IPS-20b (cell line): ENCODE results near the gene CHPF2.
A peak's percentile ranks its signal among the peaks of the same experiment; 100 is the strongest.

Source experiments
- H3K27ac ChIP-seq: one replicate; pipeline ENCODE4 v1.5.1; 2013; ENCODE audit warnings: low read length
- H3K27me3 ChIP-seq: 2 replicates; pipeline ENCODE4 v1.6.1; 2013; ENCODE audit warnings: mild to moderate bottlenecking, low read length, inconsistent platforms; ENCODE audit not compliant: insufficient read depth
- H3K36me3 ChIP-seq: 2 replicates; pipeline ENCODE4 v1.6.1; 2013; ENCODE audit warnings: low read depth, mild to moderate bottlenecking, inconsistent platforms, low read length, moderate library complexity; ENCODE audit not compliant: insufficient read depth
- H3K4me1 ChIP-seq: 2 replicates; pipeline ENCODE4 v1.6.1; 2013; ENCODE audit warnings: mild to moderate bottlenecking, control low read depth, inconsistent platforms, low read length, moderate library complexity; ENCODE audit not compliant: insufficient read depth
- H3K4me3 ChIP-seq: 2 replicates; pipeline ENCODE4 v1.5.1; 2013; ENCODE audit warnings: mild to moderate bottlenecking, low read length, inconsistent platforms
- H3K9ac ChIP-seq: 2 replicates; pipeline ENCODE4 v1.6.1; 2013; ENCODE audit warnings: low read depth, mild to moderate bottlenecking, inconsistent platforms, low read length, moderate library complexity
- H3K9me3 ChIP-seq: 2 replicates; pipeline ENCODE4 v1.6.1; 2013; ENCODE audit warnings: mild to moderate bottlenecking, low read depth, low read length, inconsistent platforms; ENCODE audit not compliant: insufficient read depth

Gene CHPF2

GRCh38 chr7:151208253-151208862 is 23.9 kb upstream of the CHPF2 start:
- Histone ChIP-seq H3K4me3 (no peak overlapping the region), H3K27ac (no peak overlapping the region), H3K9ac (no peak overlapping the region), H3K36me3 (peaks cover 15% of the 10 kb centered on the region; the same call in 1 of the 2 replicates), H3K4me1 (peaks cover 4% of the 10 kb centered on the region; the same call in 1 of the 2 replicates), H3K9me3 (no peaks in the 10 kb centered on the region), H3K27me3 (no peaks in the 10 kb centered on the region; the same call in 1 of the 2 replicates)

- Histone ChIP-seq H3K9me3 (no peaks in the 10 kb centered on the region), H3K36me3 (peaks cover 27% of the 10 kb centered on the region), H3K27me3 (no peaks in the 10 kb centered on the region; the same call in 1 of the 2 replicates), H3K9ac (no peak overlapping the region), H3K27ac (no peak overlapping the region), H3K4me1 (peaks cover 4% of the 10 kb centered on the region; the same call in 1 of the 2 replicates), H3K4me3 (no peak overlapping the region)
Observed at GRCh38 chr7:151209588-151209987, 22.7 kb upstream of the CHPF2 start.

- H3K4me3 ChIP-seq: no peak within 1 kb of the TSS
- H3K9me3 ChIP-seq: no peaks in the 10 kb centered on the region
- H3K27ac ChIP-seq: no peak within 1 kb of the TSS
- H3K4me1 ChIP-seq: peaks cover 4% of the 10 kb centered on the region; the same call in 1 of the 2 replicates
- H3K27me3 ChIP-seq: no peaks in the 10 kb centered on the region; the same call in 1 of the 2 replicates
- no peak within 1 kb of the TSS for H3K9ac ChIP-seq
- H3K36me3 ChIP-seq: peaks cover 34% of the 10 kb centered on the region
Observed at GRCh38 chr7:151210087-151210854, 22.0 kb upstream of the CHPF2 start, which contains the start of gene H2BK1. TSS of gene H2BK1 (minus strand) at chr7:151210488. CDS start at chr7:151210318, 170 bp downstream.

GRCh38 chr7:151211155-151211772 is 21.0 kb upstream of the CHPF2 start:
- Histone ChIP-seq H3K9me3 (no peaks in the 10 kb centered on the region), H3K36me3 (peaks cover 44% of the 10 kb centered on the region), H3K9ac (no peak overlapping the region), H3K4me1 (peaks cover 4% of the 10 kb centered on the region; the same call in 1 of the 2 replicates), H3K27ac (no peak overlapping the region), H3K27me3 (no peaks in the 10 kb centered on the region), H3K4me3 (no peak overlapping the region)

GRCh38 chr7:151212626-151213025 is 19.7 kb upstream of the CHPF2 start:
- no peaks in the 10 kb centered on the region for H3K9me3 ChIP-seq
- H3K36me3 ChIP-seq: peaks cover 57% of the 10 kb centered on the region
- no peak overlapping the region for H3K27ac ChIP-seq
- peaks cover 4% of the 10 kb centered on the region; the same call in 1 of the 2 replicates for H3K4me1 ChIP-seq
- no peak overlapping the region for H3K4me3 ChIP-seq
- H3K27me3 ChIP-seq: no peaks in the 10 kb centered on the region
- no peak overlapping the region for H3K9ac ChIP-seq

GRCh38 chr7:151213826-151214225 is 18.5 kb upstream of the CHPF2 start:
- H3K4me3 ChIP-seq: no peak overlapping the region
- no peak overlapping the region for H3K9ac ChIP-seq
- no peaks in the 10 kb centered on the region for H3K27me3 ChIP-seq
- peaks cover 4% of the 10 kb centered on the region; the same call in 1 of the 2 replicates for H3K4me1 ChIP-seq
- H3K36me3 ChIP-seq: peaks cover 69% of the 10 kb centered on the region
- no peaks in the 10 kb centered on the region for H3K9me3 ChIP-seq
- no peak overlapping the region for H3K27ac ChIP-seq

- Histone ChIP-seq H3K4me3 (no peak overlapping the region), H3K36me3 (peaks cover 82% of the 10 kb centered on the region), H3K9ac (no peak overlapping the region), H3K27me3 (no peaks in the 10 kb centered on the region), H3K9me3 (no peaks in the 10 kb centered on the region), H3K27ac (no peak overlapping the region), H3K4me1 (peaks cover 4% of the 10 kb centered on the region; the same call in 1 of the 2 replicates)
Observed at GRCh38 chr7:151215396-151215795, 16.9 kb upstream of the CHPF2 start.

- no peak overlapping the region for H3K9ac ChIP-seq
- no peak overlapping the region for H3K27ac ChIP-seq
- H3K27me3 ChIP-seq: no peaks in the 10 kb centered on the region
Observed at GRCh38 chr7:151218170-151218569, 14.1 kb upstream of the CHPF2 start.

GRCh38 chr7:151223728-151224127 is 8.6 kb upstream of the CHPF2 start:
- Histone ChIP-seq H3K36me3 (peaks cover 66% of the 10 kb centered on the region), H3K4me1 (peaks cover 13% of the 10 kb centered on the region), H3K4me3 (no peak overlapping the region), H3K27me3 (no peaks in the 10 kb centered on the region), H3K9me3 (no peaks in the 10 kb centered on the region), H3K9ac (no peak overlapping the region), H3K27ac (no peak overlapping the region)

More at GRCh38 chr7:151218170-151218569, 14.1 kb upstream of the CHPF2 start:
- Histone ChIP-seq H3K4me1 (no peaks in the 10 kb centered on the region), H3K4me3 (no peak overlapping the region), H3K36me3 (peaks cover 96% of the 10 kb centered on the region), H3K9me3 (no peaks in the 10 kb centered on the region)

- Histone ChIP-seq H3K9me3 (no peaks in the 10 kb centered on the region), H3K9ac (peak overlapping the region; percentile 92; the same call in 1 of the 2 replicates), H3K4me3 (peak overlapping the region; percentile 86), H3K4me1 (peaks cover 13% of the 10 kb centered on the region), H3K27ac (no peak overlapping the region), H3K36me3 (peaks cover 45% of the 10 kb centered on the region), H3K27me3 (no peaks in the 10 kb centered on the region)
Observed at GRCh38 chr7:151225948-151226510, 6.3 kb upstream of the CHPF2 start.

- Histone ChIP-seq H3K4me3 (peak overlapping the region; percentile 86), H3K36me3 (peaks cover 42% of the 10 kb centered on the region), H3K27me3 (no peaks in the 10 kb centered on the region), H3K9me3 (no peaks in the 10 kb centered on the region), H3K4me1 (peaks cover 13% of the 10 kb centered on the region), H3K9ac (peak overlapping the region; percentile 92), H3K27ac (no peak overlapping the region)
Observed at GRCh38 chr7:151226560-151226874, 5.8 kb upstream of the CHPF2 start.
